GM12874 (cell line): ENCODE measurements around the gene PAPPA2.

Source experiments
- TF ChIP-seq, protein P1 (sequence below): IDR thresholded peaks from 2 replicates; pipeline ENCODE4 v1.5.1; 2011; ENCODE audit warnings: low read depth, mild to moderate bottlenecking, control low read depth, low read length, moderate library complexity; ENCODE audit not compliant: insufficient read depth

Gene PAPPA2

DNA sequence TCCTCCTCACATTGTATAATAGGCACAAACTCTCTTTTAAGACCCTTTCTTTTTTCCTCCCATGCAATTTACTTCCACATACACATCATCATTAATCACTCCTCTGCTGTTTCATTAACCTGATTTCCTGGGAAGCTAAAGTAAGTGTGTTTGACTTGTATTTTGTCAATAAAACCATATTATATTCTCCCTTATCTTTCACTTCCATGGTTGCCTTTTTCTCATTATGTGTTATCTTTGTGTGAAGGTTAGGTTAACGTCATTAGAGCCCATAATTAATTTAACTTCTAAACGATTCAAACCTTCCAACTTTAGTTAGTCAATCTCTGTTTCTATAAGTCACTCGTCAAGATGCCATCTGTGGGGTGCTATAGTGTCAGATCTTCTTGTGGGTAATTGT is 313.0 kb downstream of the PAPPA2 start:
- TF ChIP-seq, protein P1, sequence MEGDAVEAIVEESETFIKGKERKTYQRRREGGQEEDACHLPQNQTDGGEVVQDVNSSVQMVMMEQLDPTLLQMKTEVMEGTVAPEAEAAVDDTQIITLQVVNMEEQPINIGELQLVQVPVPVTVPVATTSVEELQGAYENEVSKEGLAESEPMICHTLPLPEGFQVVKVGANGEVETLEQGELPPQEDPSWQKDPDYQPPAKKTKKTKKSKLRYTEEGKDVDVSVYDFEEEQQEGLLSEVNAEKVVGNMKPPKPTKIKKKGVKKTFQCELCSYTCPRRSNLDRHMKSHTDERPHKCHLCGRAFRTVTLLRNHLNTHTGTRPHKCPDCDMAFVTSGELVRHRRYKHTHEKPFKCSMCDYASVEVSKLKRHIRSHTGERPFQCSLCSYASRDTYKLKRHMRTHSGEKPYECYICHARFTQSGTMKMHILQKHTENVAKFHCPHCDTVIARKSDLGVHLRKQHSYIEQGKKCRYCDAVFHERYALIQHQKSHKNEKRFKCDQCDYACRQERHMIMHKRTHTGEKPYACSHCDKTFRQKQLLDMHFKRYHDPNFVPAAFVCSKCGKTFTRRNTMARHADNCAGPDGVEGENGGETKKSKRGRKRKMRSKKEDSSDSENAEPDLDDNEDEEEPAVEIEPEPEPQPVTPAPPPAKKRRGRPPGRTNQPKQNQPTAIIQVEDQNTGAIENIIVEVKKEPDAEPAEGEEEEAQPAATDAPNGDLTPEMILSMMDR: no peak

DNA sequence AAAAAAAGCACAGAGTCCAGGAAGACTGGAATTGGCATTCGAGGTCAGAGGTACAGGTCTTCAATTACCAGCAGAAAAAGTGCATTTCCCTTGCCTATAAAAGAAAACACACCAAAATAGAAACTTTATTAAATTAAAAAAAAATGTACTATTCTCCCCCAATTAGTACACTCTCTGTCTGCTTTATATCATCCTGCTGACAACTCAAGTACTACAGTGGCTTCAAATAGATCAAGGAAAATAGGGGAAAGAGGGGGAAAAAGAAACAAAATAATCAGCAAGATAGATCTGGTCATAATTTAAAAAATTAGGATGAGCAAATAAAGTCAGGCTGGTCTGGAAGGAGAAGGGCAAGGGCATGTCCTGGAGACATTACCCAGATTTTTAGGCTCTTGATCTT is 315.1 kb downstream of the PAPPA2 start:
- TF ChIP-seq, protein P1: no peak

DNA sequence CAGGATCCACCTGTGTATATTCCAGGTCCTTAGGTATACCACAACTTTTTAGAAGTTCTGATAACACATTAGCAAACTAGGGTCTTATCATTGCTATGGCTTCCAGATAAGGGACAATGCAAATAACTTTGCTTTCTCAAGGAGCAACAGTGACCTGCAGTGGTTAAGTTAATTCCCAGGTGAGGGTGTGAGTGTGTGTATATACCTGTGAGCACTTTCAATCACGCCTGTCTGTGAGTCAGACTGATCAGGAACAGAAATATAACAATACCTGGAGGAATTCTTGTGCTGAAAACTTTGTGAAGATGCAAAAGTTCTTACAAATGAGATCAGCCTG is 317.0 kb downstream of the PAPPA2 start:
- TF ChIP-seq, protein P1: no peak

DNA sequence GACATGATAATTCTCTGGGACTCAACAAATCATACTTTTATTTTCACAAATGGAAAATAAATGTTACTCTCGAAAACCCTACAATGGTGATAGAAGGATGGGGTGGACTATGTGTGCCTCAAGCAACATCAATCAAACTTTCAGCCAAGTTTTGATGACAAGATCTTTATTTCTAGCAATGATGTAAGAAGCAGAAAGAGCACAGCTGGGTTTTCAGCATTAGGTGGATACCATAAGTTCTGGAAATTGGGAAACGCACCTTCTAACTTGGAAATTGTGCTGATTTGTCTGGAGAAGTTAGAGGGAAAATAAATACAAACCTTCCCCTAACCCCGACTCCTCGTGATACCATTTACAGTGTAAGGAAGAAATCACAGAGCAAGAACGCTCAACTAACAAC is 320.3 kb downstream of the PAPPA2 start:
- TF ChIP-seq, protein P1: no peak

DNA sequence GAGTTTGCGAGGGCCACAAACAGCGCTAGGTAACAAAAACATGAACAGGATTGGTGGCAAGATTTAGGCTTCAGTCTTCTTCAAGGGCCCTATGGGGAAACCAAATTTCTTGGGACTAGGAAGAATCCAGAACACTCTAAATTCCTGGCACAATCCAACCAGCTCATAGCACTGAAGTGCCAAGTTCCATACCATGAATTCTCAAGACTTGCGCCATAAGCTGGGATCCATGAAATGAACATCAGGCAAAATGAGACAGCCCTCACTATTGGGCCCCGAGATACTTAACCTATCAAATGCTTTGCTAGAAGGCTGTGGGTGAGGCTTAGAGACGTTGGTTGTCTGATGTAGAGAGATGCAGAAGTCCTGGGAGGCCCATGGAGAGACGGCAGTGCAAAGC is 322.1 kb downstream of the PAPPA2 start:
- TF ChIP-seq, protein P1: no peak

DNA sequence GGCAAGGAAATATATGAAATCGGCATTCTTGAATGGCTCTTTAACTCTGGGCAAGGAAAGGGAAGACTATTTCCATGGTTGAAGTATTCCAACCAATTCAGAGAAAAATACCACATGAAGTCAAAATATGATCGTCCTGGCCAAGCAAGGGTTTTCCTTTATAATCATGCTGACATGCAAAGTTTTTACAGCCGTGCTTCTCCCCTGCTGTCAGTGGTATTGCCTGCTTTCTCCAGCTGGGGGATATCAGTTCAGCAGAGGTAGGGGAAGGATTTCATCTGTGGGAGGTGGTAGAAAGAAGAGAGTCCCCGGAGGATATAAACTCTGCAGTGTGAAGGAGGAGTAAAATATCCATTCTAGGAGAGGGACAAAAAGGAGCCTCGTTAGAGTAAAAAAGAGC is 322.8 kb downstream of the PAPPA2 start:
- TF ChIP-seq, protein P1: no peak

DNA sequence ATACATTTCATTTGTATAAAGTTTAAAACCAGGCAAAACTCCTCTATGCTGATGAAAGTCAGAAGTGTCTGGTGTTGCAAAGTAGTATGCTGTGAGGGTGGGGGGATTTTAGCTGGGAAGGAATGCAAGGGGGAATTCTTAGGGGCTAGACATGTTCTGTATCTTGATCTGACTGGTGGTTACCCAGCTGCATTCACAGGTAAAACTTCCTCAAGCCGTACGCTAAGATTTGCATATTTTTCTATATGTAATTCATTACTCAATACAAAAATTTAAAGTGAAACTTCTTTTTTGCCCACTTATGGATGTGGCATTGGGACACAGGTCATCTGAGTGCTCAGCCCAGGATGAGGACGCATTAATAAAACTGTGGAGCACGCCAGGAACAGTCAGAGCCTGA is 323.3 kb downstream of the PAPPA2 start:
- TF ChIP-seq, protein P1: no peak

DNA sequence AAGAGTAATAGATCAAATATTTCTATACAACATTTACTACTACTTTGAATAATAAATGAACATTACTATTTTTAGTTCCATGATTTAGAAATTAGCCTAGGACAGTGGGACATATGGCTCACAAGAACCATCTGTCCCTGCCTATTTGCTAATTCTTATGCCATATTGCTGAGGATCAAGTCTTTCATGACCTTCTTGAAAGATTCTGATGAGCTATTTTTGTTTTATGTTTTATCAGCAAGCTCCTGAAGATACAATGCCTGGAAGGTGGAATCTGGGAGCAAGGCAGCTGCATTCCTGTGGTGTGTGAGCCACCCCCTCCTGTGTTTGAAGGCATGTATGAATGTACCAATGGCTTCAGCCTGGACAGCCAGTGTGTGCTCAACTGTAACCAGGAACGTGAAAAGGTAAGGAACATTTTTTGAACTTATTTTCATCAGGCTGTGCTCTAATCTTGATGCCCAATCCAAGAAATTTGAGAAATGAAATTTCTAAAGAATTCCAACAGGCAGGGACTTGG is 326.7 kb downstream of the PAPPA2 start:
- TF ChIP-seq, protein P1: no peak
